GM21423 (cell line): ENCODE measurements around the gene LRRC51.

Experiments used
- ATAC-seq: cut with Tn5 transposase; IDR thresholded peaks from one replicate; pipeline ENCODE4 v1.9.1; 2021; ENCODE audit warnings: mild to moderate bottlenecking, moderate library complexity; ENCODE audit not compliant: unreplicated experiment

Gene LRRC51, protein sequence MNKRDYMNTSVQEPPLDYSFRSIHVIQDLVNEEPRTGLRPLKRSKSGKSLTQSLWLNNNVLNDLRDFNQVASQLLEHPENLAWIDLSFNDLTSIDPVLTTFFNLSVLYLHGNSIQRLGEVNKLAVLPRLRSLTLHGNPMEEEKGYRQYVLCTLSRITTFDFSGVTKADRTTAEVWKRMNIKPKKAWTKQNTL

DNA sequence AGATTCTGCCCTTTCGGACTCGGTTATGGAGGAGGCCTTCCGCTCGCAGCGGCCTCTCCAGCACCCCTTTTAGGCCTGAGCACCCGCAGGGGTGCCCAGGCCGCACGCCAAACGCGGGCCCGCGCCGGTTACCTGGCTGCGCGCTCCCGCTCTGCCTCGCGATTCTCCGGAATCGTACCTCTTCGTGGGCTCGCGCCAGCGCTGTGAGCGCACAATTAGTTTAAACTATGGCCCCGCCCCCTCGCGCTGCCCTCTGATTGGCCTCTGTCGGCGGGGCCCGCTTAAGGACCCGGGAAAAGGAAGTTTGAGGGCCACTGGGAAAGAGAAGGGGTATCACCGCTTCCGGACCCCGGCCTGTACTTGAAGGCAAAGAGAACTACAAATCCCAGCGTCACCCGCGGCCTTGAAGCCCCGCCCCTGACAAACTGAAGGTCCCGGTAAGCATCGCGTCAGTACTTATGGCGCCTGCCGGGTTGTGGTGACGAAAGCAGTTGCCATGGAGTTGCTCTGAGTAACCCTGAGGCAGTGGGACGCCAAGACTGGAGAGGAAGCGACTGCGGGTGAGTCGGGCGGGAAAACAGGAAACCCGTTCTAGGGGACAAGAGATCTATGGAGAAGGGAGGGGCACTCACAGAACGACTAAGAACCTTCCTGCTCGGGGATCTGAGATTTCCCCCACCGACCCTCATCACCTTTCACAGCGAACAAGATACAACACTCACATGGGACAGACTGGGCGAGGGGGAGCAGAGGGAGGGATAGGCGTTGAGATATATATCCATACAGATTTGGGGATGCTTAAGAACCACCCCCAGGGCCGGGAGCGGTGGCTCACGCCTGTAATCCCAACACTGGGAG is at the start of gene LRRC51, which contains the start of gene NUMA1:
TSS of gene LRRC51 (plus strand) at position 525 of the 858 bp plus-strand sequence. CDS start 8,234 bp downstream, outside the sequence.
TSS of gene NUMA1 (minus strand) at position 217 of the 858 bp plus-strand sequence. CDS start 44,599 bp downstream, outside the sequence.
- peak; percentile 95 for ATAC-seq

DNA sequence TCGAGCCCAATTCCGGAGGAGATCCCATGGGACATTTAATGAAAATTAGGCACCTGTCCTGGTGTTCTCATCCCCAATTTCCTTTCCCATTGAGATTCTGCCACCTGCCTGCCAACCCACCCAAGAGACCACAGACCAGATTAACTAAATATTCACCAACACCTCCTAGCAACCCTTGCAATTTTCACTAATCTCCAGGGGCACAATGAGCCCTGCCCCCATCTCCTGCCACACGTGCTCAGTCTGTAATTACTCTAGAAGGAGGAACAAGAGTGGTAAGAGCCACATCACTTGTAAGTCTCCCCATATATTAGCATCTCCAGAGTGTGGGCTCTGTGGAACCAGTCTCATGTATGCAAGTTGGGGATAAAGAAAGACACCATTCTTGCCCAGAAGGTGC is 44.0 kb upstream of the LRRC51 start:
- ATAC-seq, result no peak

DNA sequence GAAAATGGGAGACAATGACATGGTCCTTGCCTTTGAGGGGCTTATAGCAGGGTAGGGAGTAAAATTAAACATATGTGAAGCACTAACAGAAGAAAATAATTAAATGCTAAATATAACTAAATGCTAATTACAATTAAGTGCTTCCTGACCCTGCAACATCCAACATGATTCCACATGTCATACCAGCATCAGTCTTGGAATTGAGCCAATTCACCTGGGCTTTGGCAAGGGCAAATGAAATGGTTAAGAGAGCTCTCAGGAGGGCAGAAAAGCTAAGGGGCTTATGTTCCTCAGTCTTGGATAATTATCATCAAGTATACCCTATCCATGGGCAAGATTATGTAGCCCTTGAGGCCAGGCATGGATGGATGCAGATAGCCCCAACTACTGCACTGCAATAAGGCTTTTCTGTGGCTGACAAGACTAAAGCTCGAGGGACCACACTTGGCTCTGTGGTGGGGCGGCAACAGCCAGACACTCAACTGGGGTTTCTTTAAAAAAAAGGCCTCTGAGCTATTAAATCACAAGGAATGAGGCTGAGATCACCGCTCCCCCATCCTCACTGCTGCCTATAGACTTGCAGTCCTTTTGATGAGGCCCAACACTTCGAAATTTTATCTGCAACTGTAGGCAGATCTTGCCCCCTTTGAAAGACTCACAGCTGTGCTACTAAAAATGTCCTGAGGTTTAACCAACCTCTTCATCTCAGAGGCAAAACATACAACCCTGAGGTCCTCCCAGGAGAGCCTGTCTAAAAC is 42.9 kb upstream of the LRRC51 start:
- ATAC-seq, result no peak

DNA sequence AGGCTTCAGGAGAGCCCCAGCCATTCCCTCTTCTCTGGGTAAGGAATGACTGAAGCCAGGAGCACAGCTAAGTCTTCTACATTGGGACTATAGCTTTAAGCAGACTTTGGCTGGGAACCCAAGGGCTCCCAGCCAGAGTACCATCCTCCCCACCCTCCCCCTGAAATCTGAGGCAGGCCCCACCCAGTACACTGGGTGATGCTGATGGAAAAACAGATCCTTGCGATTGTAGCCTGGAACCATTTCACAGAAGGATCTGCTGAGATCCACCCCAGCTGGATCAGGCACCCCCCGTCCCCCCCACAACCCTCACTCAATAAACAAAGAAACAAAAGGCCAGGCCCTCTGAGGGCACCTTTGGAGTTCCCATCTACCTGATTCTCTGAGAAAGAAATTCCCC is 42.2 kb upstream of the LRRC51 start:
- no peak for ATAC-seq

DNA sequence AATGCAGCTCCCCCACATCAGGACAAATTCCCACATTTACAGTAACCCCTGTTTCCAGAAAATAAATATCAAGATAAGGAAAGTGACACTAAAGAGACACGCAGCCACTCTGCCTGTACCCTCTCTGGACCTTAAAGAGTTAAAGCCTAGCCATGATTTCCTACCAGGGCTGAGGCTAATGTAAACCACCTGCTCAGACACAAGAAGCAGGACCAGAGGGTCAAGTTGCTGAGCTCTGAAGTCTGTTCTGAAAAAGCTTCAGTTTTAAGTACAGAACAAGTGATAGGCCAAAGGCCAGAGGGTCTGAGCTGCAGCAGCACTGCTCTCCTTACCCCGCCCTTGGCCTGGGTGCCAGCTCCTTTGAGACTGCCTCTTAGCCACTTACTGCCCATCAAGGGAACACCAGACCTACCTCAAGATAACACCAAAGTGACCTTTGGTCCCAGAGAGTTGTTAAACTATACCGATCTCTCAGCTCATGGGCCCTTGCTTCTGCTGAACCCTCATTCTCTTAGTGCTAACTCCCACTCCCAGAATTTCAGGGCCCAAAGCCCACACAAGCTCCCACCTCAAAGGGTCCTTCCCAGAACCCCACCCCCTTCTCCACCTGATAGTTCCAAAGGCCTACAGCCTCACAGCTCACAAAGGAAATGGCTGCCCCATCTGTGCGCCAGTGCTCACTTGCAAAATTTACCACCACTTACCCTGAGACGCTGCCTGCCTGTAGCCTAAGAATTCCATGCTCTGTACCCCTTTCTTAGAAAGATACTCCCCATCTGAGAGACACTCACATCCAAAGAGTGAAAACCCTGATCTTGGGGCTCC is 41.4 kb upstream of the LRRC51 start:
- no peak for ATAC-seq

DNA sequence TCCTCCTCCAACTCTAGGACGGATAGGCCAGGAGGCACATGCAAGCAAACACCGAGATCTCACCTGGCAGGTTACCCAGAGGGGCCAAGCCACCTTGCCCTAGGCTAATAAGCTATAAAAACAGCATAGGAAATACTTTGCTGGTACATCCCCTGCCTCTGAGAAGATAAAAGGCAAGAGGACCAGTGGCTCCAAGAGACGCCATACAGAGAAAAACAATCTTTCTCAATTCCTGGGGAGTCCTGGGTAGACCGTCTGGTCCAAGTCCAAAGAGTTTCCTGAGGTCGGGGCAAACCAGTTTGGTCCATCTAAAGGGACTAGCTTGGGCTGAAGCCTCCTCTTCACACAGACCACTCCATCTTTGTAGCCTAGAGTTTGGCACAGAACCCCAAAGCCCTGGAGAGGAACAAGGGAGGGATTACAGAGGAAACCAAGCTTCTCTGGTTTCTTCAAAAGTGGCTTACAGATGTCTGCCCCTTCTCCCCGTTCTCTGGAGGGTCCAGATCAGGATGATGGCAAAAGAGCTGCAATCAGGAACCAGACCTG is 40.7 kb upstream of the LRRC51 start:
- no peak for ATAC-seq

DNA sequence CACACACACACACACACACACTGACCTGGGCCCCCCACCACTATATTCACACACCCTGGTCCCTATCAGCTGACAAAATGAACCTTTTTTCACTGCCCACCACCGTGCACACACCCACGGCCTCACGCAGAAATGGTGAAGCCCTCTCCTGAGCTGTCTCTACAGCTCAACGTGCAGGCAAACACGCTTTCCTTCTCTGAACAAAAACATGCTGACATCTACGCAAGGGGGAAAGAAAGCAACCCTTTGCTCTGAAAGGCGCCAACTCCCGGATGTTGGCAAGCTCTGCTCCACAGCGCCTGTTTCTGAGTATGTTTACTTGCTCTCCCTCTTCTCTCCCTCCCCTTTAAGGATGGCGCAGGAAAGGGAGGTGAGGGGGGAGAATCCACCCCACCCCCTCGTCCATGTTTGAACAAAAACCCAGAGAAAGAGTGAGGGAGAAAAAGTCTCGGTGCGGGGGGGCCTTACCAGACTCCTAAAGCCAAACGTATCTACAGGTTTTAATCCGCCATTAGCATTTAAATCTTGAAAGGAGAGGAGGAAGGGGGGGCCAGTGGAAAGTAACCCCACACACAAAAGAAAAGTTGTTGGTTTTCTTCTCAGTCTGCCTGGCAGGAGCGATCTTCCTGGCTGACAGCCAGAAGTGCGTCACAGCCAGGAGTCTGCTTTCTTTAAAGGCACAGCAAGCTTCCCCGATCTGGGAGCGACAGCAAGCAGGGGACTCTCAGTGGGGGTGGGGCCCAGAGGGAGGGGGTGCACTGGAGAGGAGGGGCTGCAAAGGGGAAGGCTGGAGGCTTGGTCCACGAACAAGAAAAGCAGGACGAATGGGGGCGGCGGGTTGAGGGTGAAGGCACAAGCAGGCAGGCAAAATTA is 39.9 kb upstream of the LRRC51 start:
- ATAC-seq, result no peak

DNA sequence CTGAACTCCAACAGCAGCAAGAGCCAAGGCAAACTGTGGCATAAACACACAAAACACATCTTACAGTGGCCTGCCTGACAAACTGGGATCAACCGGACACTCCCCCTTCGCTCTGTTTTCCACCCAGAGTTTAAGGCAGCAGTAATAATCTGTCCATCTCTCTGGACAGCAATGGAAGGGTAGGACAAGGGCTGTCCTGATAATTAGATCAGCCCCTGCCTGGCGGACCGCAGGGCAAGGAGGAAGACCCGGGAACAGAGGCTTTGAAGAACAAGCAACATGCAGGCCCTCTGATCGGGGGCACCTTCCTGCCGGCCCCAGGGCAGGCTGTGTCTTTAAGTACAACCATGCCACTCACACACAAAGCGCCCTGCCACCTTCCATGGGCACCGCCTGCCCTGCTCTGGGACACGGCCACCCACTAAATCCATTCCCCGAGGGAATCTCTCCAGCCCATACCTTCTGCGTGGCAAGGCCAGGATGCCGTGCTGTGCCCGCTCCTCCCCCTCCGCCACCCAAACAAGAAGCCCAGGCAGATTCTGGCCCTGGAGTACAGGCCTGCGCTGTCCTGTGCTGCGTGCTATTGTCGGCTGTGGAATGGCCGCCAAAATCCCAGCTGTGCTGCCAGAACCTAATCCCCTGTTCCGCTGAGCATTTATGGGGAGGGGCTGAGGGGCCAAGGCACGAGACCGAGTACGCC is 39.1 kb upstream of the LRRC51 start:
- ATAC-seq, result peak; percentile 35

DNA sequence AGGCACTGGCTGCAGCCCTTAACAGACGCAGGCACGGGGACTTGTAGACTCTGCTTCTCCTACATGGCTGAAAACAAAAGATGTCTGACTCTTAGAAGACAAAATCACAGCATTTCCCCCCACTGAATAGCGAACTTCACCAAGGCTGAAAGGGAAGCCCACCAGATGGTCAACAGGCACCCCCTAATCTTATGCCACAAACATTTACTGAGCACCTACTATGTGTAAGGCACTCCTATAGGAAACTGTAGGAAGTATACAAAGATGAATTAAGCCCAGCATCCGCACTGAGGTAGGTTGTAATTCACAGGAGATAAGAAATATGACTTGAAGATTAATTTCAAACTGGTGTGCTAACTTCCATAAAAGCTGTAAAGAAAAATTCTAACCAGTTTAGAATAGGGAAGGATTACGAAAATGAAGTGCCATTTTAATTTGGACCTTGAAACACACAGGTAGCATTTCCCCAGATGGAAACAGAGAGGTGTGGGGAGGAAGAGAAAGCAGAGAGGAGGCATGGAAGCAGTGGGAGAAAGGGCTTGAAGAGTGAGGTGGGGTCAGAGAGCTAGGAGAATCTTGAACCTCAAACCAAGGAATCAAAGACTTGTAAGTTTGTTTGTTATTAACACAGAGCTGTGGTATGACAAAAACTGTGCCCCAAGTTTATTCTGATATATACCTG is 38.4 kb upstream of the LRRC51 start:
- ATAC-seq, result peak; percentile 2

DNA sequence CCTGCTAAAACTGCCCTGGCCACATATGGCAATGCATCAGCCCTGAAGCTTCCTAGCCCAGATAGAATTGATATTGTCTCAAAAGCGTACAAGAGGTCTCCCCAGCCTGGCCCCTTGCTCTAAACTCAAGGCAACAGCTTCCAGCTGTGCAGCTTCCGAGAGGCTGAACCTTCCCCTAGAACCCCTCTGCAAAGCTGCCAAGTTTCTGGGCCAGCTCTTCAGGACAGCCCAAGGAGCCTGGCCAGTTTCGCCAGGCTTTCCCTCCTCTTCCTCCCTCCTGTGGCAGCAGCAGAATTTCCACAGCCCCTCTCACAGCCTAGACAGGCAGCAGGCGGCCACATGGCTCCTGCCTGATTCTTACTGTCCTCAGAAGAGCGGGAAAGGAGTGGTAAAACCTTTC is 34.8 kb upstream of the LRRC51 start:
- no peak for ATAC-seq

DNA sequence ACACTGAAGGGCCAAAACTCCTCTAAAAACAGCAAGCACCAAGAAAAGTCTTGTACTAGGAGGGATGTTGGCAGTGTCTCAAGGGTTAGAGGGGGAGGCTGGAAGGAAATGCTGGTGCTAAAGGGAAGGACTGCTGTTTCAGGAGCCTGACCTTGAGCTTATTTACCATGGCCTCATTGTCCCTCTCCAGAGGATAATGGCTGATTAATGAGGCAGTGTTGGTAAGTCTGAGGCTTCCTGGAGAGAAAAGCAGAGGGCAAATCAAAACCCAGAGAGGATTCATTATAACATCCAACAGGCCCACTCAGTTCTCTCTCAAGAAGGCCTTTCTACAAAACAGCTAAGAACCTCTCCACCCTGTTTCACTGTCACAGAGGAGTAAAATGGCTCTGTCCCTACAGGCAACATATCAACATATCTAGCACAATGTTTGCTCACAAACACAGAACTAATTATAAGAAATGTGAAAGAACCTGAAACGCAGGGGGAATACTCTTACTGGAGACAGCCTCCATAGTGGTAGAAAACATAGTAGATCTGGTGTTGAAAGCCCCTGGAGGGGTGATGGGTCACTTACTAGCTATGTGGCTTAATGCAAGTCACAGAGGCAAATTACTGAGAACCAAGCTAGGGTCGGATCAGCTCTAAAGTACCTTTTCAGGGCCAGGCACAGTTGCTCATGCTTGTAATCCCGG is 31.7 kb upstream of the LRRC51 start:
- ATAC-seq, result no peak

DNA sequence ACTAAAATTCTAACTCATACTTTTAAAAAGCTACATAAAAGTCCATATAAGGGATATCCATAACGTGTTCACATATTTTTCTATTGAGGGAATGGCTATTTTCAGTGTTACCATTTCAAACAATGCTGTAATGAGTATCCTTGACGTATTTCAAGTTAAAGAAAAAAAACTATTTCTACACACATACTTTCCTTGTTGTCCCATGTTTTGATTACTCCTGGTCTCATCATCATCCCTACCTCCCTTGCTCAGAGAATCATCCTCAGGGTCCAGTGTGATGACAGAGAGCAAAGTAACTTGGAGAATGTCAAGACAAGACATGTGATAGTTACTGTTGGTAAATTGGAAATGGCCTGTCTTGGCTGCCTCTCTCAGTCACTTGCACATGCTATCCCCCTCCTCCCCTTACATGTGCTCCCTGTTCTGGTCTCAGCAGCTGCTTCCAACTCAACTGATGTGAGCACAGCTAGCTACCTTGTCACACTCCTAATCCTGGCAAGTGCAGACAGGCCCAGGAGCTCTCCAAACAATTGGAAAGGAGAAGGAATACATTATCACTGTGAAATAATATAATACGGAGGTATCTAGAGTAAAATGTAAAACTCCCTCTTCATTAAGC is 22.1 kb upstream of the LRRC51 start:
- no peak for ATAC-seq

DNA sequence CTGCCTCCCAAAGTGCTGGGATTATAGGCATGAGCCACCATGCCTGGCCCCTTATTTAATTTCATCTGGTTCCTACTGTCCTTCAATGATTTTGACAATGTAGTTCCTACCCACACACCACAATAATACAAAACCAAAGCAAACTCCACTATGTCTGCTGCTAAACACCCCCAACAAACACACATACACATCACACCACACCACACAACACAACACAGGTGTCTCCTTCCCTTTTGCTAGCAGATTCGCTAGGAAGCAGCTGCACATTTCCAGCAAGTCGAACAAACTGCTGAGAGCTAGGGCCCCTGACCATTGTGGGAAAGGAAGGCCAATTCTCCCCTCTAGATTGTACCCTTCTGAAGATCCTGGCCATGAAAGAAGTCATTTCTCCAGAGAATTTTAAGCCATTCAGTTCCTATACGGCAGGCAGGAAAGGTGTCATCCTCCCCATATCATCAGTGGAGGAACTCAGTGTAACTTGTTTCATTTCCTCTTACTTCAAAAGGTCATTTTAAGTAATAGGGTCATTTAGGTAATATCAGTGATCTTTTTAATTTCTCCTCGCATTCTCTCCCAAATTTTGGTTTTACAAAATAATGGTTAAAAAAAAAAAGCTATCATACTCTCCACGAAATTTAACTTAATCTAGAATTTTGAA is 18.8 kb upstream of the LRRC51 start:
- ATAC-seq, result no peak

DNA sequence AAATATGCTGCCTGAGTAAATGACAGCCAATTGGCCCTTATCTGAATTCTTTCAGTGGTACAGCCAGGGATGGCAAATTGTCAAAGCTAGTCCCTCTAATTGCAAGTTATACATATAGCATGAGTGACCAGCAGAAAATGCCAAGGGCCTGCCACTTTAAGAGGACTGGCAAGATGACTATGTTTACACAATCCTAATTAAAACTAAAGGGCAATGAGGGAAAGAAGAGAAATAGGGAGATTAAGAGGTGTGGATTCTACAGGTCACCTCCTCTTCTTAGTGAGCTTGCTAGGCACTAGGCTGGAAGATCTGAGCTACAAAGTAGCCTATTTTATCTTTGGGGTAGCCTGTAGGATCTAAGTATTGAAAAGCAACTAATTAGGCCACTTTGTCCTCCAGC is 13.8 kb upstream of the LRRC51 start:
- ATAC-seq, result no peak

DNA sequence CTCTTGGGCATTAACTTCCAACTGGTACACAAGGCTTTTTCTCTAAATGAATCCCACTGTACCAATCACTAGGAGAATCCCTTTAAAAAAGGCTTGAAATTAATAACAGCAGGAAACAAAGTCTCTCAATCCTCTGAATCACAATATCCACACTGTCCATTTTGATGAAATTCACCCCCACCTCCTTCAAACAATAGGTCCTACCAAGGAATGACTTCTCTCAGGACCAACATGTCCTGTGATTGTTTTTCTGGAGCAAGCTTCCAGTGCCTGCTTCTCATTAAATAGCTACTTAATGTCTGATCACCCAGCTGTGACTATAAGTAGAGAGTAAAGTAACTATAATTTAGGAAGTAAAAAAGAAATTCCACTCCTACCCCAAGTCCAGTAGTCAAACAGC is 13.4 kb upstream of the LRRC51 start:
- ATAC-seq, result no peak

DNA sequence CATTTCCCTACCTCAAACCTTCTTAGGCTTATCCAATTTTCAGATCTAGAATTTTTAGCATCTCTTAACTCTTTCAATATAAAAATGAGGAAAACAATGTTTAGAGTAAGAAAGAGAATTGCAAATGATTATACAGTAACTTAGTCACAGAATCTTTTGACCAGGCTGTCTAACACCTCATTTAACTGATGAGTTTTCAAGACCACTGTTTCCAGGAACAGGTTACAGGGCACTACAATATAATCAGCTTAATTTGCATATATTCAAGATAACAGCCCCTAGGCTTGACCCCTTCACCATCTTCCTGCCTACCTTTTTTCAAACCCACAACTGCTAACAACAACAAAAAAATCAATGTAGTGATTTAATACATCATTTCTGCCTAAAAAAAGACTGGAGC is 13.0 kb upstream of the LRRC51 start:
- ATAC-seq, result no peak

DNA sequence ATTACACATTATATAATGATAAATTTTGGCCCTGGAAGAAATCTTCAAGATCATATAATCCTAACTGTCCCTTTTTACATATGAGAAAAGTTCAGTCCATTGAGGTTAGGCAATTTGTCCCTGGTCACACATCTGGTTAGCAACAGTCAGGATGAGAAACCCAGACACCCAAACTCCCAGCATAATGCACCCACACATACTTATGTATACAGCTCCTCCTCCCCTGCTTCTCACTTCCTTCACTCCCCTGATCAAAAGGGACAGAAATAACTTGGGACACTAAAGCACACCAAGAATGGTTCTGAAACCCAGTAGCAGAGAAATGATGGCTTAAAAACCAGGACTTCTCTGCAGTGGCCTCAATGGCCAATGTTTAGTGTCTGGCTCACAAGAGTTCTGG is 11.4 kb upstream of the LRRC51 start:
- ATAC-seq, result no peak
